IPS-20b (cell line): Measurements from ENCODE around the gene GPATCH8.

Experiments
- H3K27ac ChIP-seq: one replicate; pipeline ENCODE4 v1.5.1; 2013; ENCODE audit warnings: low read length
- H3K27me3 ChIP-seq: 2 replicates; pipeline ENCODE4 v1.6.1; 2013; ENCODE audit warnings: mild to moderate bottlenecking, low read length, inconsistent platforms; ENCODE audit not compliant: insufficient read depth
- H3K36me3 ChIP-seq: 2 replicates; pipeline ENCODE4 v1.6.1; 2013; ENCODE audit warnings: low read depth, mild to moderate bottlenecking, inconsistent platforms, low read length, moderate library complexity; ENCODE audit not compliant: insufficient read depth
- H3K4me1 ChIP-seq: 2 replicates; pipeline ENCODE4 v1.6.1; 2013; ENCODE audit warnings: mild to moderate bottlenecking, control low read depth, inconsistent platforms, low read length, moderate library complexity; ENCODE audit not compliant: insufficient read depth
- H3K4me3 ChIP-seq: 2 replicates; pipeline ENCODE4 v1.5.1; 2013; ENCODE audit warnings: mild to moderate bottlenecking, low read length, inconsistent platforms
- H3K9ac ChIP-seq: 2 replicates; pipeline ENCODE4 v1.6.1; 2013; ENCODE audit warnings: low read depth, mild to moderate bottlenecking, inconsistent platforms, low read length, moderate library complexity
- H3K9me3 ChIP-seq: 2 replicates; pipeline ENCODE4 v1.6.1; 2013; ENCODE audit warnings: mild to moderate bottlenecking, low read depth, low read length, inconsistent platforms; ENCODE audit not compliant: insufficient read depth

GPATCH8 gene

DNA sequence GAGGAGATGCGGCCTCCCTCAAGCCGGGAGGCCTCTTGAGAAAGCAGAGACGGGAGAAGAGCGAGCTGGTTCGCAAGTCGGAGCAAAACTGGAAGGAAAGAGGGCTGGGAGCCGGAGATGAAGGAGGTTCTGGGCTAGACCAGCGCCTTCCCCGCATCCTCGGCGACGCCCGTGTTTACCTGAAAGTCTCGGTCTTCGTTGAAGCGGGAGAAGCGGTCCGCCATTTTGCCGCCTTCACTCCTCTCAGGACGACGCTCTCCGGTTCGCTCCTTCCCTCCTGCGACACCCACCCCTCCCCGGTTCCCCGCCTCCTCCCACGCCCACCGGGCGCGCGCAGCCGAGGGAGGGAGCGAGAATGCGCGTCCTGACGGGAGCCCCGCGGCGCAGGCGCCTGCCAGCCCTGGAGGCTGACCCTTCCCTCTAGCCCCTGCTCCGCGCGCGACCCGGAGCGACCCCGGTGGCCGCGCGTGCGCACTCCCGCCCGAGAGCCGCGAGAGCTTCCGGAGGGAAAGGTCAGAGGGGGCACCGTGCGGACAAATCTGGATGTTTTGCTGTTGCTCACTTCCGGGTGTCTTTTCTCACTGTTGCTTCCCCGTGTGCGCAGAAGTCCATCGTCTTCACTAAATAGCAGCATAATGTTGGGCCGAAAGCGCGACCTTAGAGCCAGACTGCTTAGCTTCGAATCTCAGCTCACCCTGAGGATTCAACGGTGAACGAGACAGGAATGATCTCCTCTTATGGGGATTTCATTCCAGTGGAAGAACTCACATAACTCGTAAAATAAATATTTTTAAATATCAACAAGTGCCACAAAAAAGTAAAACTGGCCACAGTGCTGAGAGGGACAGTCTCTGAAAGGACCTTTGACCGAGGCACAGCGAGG is at the start of gene GPATCH8:
Gene GPATCH8, minus strand, starts transcription at position 260 of the 883 bp plus-strand sequence. Its CDS starts 36 bp downstream, at position 224.
- Histone ChIP-seq H3K9ac (peak within 1 kb of the TSS; percentile 98), H3K4me3 (peak within 1 kb of the TSS; percentile 99), H3K9me3 (no peaks in the 10 kb centered on the region), H3K36me3 (no peaks in the 10 kb centered on the region; the same call in 1 of the 2 replicates), H3K27ac (peak within 1 kb of the TSS; percentile 96), H3K27me3 (no peaks in the 10 kb centered on the region), H3K4me1 (peaks cover 5% of the 10 kb centered on the region; the same call in 1 of the 2 replicates)

DNA sequence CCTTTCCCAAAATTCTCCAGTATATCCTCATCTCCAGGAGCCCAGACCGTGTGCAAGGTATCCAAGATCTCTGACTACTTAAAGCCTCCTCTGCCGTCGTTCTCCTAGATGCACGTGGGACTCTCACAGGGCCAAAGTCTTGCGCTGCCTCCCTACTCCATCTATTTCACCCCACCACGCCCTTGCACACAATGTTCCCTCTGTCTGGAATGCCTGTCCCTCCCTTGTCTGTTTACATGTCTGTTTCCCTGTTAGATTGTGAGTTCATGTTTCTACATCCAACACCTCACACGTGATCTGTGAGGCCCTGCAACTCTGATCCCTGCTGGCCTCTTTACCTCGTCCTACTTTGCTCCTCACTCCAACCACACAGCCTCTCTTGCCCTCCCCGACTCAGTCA is 49.2 kb upstream of the GPATCH8 start:
- Histone ChIP-seq H3K36me3 (no peaks in the 10 kb centered on the region), H3K9ac (no peak overlapping the region), H3K4me1 (peaks cover 28% of the 10 kb centered on the region), H3K9me3 (no peaks in the 10 kb centered on the region), H3K4me3 (no peak overlapping the region), H3K27me3 (peaks cover 29% of the 10 kb centered on the region), H3K27ac (no peak overlapping the region)

GRCh38 chr17:44549686-44550085 is 46.5 kb upstream of the GPATCH8 start:
- no peak overlapping the region for H3K4me3 ChIP-seq
- no peak overlapping the region for H3K27ac ChIP-seq
- no peaks in the 10 kb centered on the region for H3K9me3 ChIP-seq
- H3K27me3 ChIP-seq, result peaks cover 54% of the 10 kb centered on the region
- no peak overlapping the region for H3K9ac ChIP-seq
- no peaks in the 10 kb centered on the region for H3K36me3 ChIP-seq
- H3K4me1 ChIP-seq, result peaks cover 31% of the 10 kb centered on the region; the same call in 1 of the 2 replicates

- Histone ChIP-seq H3K9ac (peak overlapping the region; percentile 5; the same call in 1 of the 2 replicates), H3K36me3 (no peaks in the 10 kb centered on the region), H3K4me1 (peaks cover 41% of the 10 kb centered on the region), H3K27ac (peak overlapping the region; percentile 4), H3K27me3 (peaks cover 62% of the 10 kb centered on the region), H3K9me3 (no peaks in the 10 kb centered on the region), H3K4me3 (no peak overlapping the region)
These were observed 45.4 kb upstream of the GPATCH8 start for GRCh38 chr17:44548376-44549230.

DNA sequence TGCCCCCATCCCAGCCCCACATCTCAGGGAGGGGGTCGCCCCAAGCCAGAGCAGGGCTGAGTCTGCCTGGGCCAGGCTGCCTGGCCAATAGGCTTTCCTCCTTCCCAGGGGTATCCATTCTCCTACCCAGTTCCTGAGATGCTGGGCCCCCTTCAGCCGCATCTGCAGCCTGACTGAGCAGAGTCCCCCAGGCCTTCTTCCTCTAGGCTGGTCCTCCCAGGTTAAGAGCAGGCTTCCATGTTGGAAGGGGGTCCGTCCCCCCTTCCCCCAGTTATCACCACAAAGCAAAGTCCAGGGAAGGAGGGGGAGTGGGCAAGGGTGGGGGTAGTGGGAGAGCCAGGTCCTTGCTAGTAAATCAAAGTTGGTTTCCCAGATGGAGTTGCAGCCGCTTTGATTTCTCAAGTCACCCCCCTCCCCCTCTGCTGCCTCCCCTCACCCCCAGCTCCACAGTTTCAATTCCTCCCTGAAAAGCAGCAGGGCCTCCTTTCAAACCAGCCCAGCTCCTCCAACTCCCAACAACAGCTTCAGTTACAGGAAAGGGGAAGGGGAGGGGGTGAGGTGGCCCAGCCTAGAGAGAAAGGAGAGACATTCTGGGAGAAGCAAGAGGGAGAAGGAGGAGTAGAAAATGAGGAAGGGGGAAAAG is 44.5 kb upstream of the GPATCH8 start:
- peaks cover 43% of the 10 kb centered on the region for H3K4me1 ChIP-seq
- H3K36me3 ChIP-seq, result no peaks in the 10 kb centered on the region
- peaks cover 65% of the 10 kb centered on the region for H3K27me3 ChIP-seq
- peak overlapping the region; percentile 15; the same call in 1 of the 2 replicates for H3K4me3 ChIP-seq
- H3K9ac ChIP-seq, result peak overlapping the region; percentile 62; the same call in 1 of the 2 replicates
- no peaks in the 10 kb centered on the region for H3K9me3 ChIP-seq
- peak overlapping the region; percentile 4 for H3K27ac ChIP-seq

DNA sequence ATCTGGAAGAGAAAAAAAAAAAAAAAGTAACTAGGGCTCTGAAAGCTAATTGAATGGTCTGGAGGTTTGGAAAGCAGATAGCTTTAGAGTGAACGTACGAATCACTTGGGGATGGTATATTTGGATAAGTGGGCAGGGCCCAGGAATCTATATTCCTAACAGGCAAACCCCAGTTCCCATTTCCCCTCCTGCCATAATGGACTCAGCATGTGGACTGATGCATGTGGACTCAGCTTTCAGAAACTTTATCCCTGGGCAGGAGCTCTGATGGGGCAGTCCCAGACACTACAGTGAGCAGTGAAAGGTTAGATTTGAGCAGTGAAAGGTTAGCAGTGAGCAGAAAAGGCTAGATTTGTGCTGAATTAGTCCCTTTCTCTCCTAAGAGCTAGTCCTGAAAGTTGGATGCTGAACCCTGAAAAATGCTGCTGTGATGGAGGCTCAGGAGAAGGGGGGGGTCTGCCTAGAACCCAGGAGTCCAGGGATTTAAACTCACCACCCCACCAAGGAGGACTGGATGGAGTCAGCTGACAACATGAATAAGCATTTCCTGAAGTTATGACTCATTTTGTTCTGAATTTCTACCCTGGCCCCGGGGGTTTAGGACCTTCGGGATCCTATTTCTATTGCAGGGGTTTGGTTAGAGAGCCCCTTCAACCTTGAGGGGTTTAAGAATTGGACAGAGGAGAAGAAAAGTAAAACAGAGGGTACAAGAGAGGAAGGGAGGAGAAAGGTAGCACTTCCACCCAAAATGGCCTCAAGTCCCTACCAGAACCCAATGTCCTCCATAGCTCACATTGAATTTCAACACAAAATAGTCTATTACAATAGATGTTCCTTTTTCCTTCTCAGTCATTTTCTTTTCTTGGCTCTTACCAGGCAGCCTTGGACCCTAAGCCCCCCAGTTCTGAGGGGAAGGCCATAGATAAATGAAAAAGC is 43.7 kb upstream of the GPATCH8 start:
- H3K9me3 ChIP-seq, result no peaks in the 10 kb centered on the region
- peak overlapping the region; percentile 15; the same call in 1 of the 2 replicates for H3K4me3 ChIP-seq
- peak overlapping the region; percentile 62; the same call in 1 of the 2 replicates for H3K9ac ChIP-seq
- H3K36me3 ChIP-seq, result no peaks in the 10 kb centered on the region
- H3K4me1 ChIP-seq, result peaks cover 49% of the 10 kb centered on the region
- H3K27ac ChIP-seq, result no peak overlapping the region
- peaks cover 66% of the 10 kb centered on the region for H3K27me3 ChIP-seq

- H3K4me1 ChIP-seq, result peaks cover 49% of the 10 kb centered on the region
- H3K36me3 ChIP-seq, result no peaks in the 10 kb centered on the region
- H3K4me3 ChIP-seq, result peak overlapping the region; percentile 46; the same call in 1 of the 2 replicates
- H3K27ac ChIP-seq, result no peak overlapping the region
- H3K27me3 ChIP-seq, result peaks cover 70% of the 10 kb centered on the region
- no peaks in the 10 kb centered on the region for H3K9me3 ChIP-seq
- no peak overlapping the region for H3K9ac ChIP-seq
These were observed 40.8 kb upstream of the GPATCH8 start for GRCh38 chr17:44543905-44544523.

GRCh38 chr17:44543213-44543904 is 40.2 kb upstream of the GPATCH8 start:
- Histone ChIP-seq H3K9ac (no peak overlapping the region), H3K4me3 (peak overlapping the region; percentile 46; the same call in 1 of the 2 replicates)

GRCh38 chr17:44541884-44542581 is 38.8 kb upstream of the GPATCH8 start:
- peaks cover 33% of the 10 kb centered on the region for H3K4me1 ChIP-seq
- H3K9ac ChIP-seq, result no peak overlapping the region
- H3K4me3 ChIP-seq, result peak overlapping the region; percentile 44
- peaks cover 87% of the 10 kb centered on the region for H3K27me3 ChIP-seq
- no peaks in the 10 kb centered on the region for H3K9me3 ChIP-seq
- H3K27ac ChIP-seq, result no peak overlapping the region
- H3K36me3 ChIP-seq, result no peaks in the 10 kb centered on the region

More at GRCh38 chr17:44543213-44543904, 40.2 kb upstream of the GPATCH8 start:
- Histone ChIP-seq H3K36me3 (no peaks in the 10 kb centered on the region), H3K27me3 (peaks cover 77% of the 10 kb centered on the region), H3K27ac (no peak overlapping the region), H3K9me3 (no peaks in the 10 kb centered on the region), H3K4me1 (peaks cover 44% of the 10 kb centered on the region)
